HEK293 (cell line): ENCODE measurements around the gene CRIP1.

Experiments used
- CTCF ChIP-seq: fragments of 450-650 bp; formaldehyde crosslinking; IDR thresholded peaks from 2 replicates; pipeline ENCODE4 v1.5.1; 2016; ENCODE audit warnings: missing biosample characterization, missing genetic modification characterization
- GLI2 ChIP-seq: fragments of 450-650 bp; formaldehyde crosslinking; IDR thresholded peaks from 2 replicates; pipeline ENCODE4; 2017; ENCODE audit warnings: missing biosample characterization, missing genetic modification characterization, low read depth, borderline replicate concordance
- GLI4 ChIP-seq: fragments of 450-650 bp; formaldehyde crosslinking; IDR thresholded peaks from 2 replicates; pipeline ENCODE4 v1.5.1; 2016; ENCODE audit warnings: missing biosample characterization, missing genetic modification characterization
- KLF16 ChIP-seq: fragments of 450-650 bp; formaldehyde crosslinking; IDR thresholded peaks from 2 replicates; pipeline ENCODE4 v1.5.1; 2017; ENCODE audit warnings: missing biosample characterization, missing genetic modification characterization
- PRDM1 ChIP-seq: fragments of 450-650 bp; formaldehyde crosslinking; IDR thresholded peaks from 2 replicates; pipeline ENCODE4; 2016; ENCODE audit warnings: missing biosample characterization, missing genetic modification characterization
- ZBTB7A ChIP-seq: fragments of 450-650 bp; formaldehyde crosslinking; IDR thresholded peaks from 2 replicates; pipeline ENCODE4 v1.5.1; 2016; ENCODE audit warnings: low read depth, missing biosample characterization, missing genetic modification characterization
- ZFP69B ChIP-seq: fragments of 450-650 bp; formaldehyde crosslinking; IDR thresholded peaks from 2 replicates; pipeline ENCODE4 v1.5.1; 2016; ENCODE audit warnings: missing biosample characterization, missing genetic modification characterization
- ZNF10 ChIP-seq: fragments of 450-650 bp; formaldehyde crosslinking; IDR thresholded peaks from 2 replicates; pipeline ENCODE4 v1.5.1; 2017; ENCODE audit warnings: missing biosample characterization, missing genetic modification characterization
- ZNF121 ChIP-seq: fragments of 450-650 bp; formaldehyde crosslinking; IDR thresholded peaks from 2 replicates; pipeline ENCODE4 v1.5.1; 2016; ENCODE audit warnings: missing biosample characterization, missing genetic modification characterization
- ZNF132 ChIP-seq: fragments of 450-650 bp; formaldehyde crosslinking; IDR thresholded peaks from 2 replicates; pipeline ENCODE4 v1.5.1; 2017; ENCODE audit warnings: missing biosample characterization, missing genetic modification characterization, borderline replicate concordance
- ZNF140 ChIP-seq: fragments of 450-650 bp; formaldehyde crosslinking; IDR thresholded peaks from 2 replicates; pipeline ENCODE4 v1.5.1; 2016; ENCODE audit warnings: missing biosample characterization, missing genetic modification characterization
- ZNF354C ChIP-seq: fragments of 450-650 bp; formaldehyde crosslinking; IDR thresholded peaks from 2 replicates; pipeline ENCODE4 v1.5.1; 2016; ENCODE audit warnings: missing biosample characterization, missing genetic modification characterization, low read depth, borderline replicate concordance
- ZNF416 ChIP-seq: fragments of 450-650 bp; formaldehyde crosslinking; IDR thresholded peaks from 2 replicates; pipeline ENCODE4 v1.5.1; 2016; ENCODE audit warnings: missing biosample characterization, missing genetic modification characterization
- ZNF426 ChIP-seq: fragments of 450-650 bp; formaldehyde crosslinking; IDR thresholded peaks from 2 replicates; pipeline ENCODE4 v1.5.1; 2017; ENCODE audit warnings: missing biosample characterization, missing genetic modification characterization, mild to moderate bottlenecking, inconsistent platforms, moderate library complexity
- ZNF449 ChIP-seq: fragments of 450-650 bp; formaldehyde crosslinking; IDR thresholded peaks from 2 replicates; pipeline ENCODE4 v1.5.1; 2017; ENCODE audit warnings: missing biosample characterization, mild to moderate bottlenecking, missing genetic modification characterization, moderate library complexity
- ZNF473 ChIP-seq: fragments of 450-650 bp; formaldehyde crosslinking; IDR thresholded peaks from 2 replicates; pipeline ENCODE4 v1.5.1; 2017; ENCODE audit warnings: missing biosample characterization, missing genetic modification characterization
- ZNF48 ChIP-seq: fragments of 450-650 bp; formaldehyde crosslinking; IDR thresholded peaks from 2 replicates; pipeline ENCODE4 v1.5.1; 2016; ENCODE audit warnings: missing biosample characterization, missing genetic modification characterization
- ZNF558 ChIP-seq: fragments of 450-650 bp; formaldehyde crosslinking; IDR thresholded peaks from 2 replicates; pipeline ENCODE4 v1.5.1; 2016; ENCODE audit warnings: missing biosample characterization, missing genetic modification characterization
- ZNF704 ChIP-seq: fragments of 450-650 bp; formaldehyde crosslinking; IDR thresholded peaks from 2 replicates; pipeline ENCODE4 v1.5.1; 2016; ENCODE audit warnings: missing biosample characterization, missing genetic modification characterization
- ZNF791 ChIP-seq: fragments of 450-650 bp; formaldehyde crosslinking; IDR thresholded peaks from 2 replicates; pipeline ENCODE4 v1.5.1; 2016; ENCODE audit warnings: missing biosample characterization, missing genetic modification characterization
- ZNF792 ChIP-seq: fragments of 450-650 bp; formaldehyde crosslinking; IDR thresholded peaks from 2 replicates; pipeline ENCODE4 v1.5.1; 2016; ENCODE audit warnings: missing biosample characterization, missing genetic modification characterization
- ZSCAN30 ChIP-seq: fragments of 450-650 bp; IDR thresholded peaks from 2 replicates; pipeline ENCODE4 v1.5.1; 2018; ENCODE audit warnings: missing biosample characterization, mild to moderate bottlenecking, missing genetic modification characterization, moderate library complexity
- TF ChIP-seq, protein P1 (sequence below): fragments of 450-650 bp; formaldehyde crosslinking; IDR thresholded peaks from 2 replicates; pipeline ENCODE4; 2016; ENCODE audit warnings: missing biosample characterization, missing genetic modification characterization
- TF ChIP-seq, protein P2 (sequence below): fragments of 450-650 bp; formaldehyde crosslinking; IDR thresholded peaks from 2 replicates; pipeline ENCODE4 v1.5.1; 2016; ENCODE audit warnings: missing biosample characterization, missing genetic modification characterization, borderline replicate concordance

Gene CRIP1

GRCh38 chr14:105537580-105538474, 51.1 kb downstream of the CRIP1 start (continued):
- no peak for TF ChIP-seq ZBTB7A
- TF ChIP-seq ZNF792 (tag by site-specific recombination) = no peak
- no peak for TF ChIP-seq ZNF10 (tag by site-specific recombination)
- no peak for TF ChIP-seq GLI2
- TF ChIP-seq GLI4 = no peak
- no peak for TF ChIP-seq ZNF449 (tag by site-specific recombination)
- TF ChIP-seq, protein P1, sequence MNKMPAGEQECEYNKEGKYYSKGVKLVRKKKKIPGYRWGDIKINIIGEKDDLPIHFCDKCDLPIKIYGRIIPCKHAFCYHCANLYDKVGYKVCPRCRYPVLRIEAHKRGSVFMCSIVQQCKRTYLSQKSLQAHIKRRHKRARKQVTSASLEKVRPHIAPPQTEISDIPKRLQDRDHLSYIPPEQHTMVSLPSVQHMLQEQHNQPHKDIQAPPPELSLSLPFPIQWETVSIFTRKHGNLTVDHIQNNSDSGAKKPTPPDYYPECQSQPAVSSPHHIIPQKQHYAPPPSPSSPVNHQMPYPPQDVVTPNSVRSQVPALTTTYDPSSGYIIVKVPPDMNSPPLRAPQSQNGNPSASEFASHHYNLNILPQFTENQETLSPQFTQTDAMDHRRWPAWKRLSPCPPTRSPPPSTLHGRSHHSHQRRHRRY (tag by site-specific recombination) = no peak
- TF ChIP-seq ZSCAN30 (tag by site-specific recombination) = 0 out of 2 replicates have a peak, but pooled peaks have one; percentile 26
- TF ChIP-seq CTCF (tag by site-specific recombination) = peak; percentile 91
- TF ChIP-seq PRDM1 (tag by site-specific recombination) = no peak
- TF ChIP-seq ZNF354C (tag by site-specific recombination) = no peak
- no peak for TF ChIP-seq ZNF558 (tag by site-specific recombination)
- TF ChIP-seq ZNF132 (tag by site-specific recombination) = no peak
- TF ChIP-seq ZNF416 (tag by site-specific recombination) = no peak
- no peak for TF ChIP-seq ZNF140 (tag by site-specific recombination)
- TF ChIP-seq ZNF473 (tag by site-specific recombination) = no peak
- TF ChIP-seq ZNF48 (tag by site-specific recombination) = no peak
- TF ChIP-seq, protein P2, sequence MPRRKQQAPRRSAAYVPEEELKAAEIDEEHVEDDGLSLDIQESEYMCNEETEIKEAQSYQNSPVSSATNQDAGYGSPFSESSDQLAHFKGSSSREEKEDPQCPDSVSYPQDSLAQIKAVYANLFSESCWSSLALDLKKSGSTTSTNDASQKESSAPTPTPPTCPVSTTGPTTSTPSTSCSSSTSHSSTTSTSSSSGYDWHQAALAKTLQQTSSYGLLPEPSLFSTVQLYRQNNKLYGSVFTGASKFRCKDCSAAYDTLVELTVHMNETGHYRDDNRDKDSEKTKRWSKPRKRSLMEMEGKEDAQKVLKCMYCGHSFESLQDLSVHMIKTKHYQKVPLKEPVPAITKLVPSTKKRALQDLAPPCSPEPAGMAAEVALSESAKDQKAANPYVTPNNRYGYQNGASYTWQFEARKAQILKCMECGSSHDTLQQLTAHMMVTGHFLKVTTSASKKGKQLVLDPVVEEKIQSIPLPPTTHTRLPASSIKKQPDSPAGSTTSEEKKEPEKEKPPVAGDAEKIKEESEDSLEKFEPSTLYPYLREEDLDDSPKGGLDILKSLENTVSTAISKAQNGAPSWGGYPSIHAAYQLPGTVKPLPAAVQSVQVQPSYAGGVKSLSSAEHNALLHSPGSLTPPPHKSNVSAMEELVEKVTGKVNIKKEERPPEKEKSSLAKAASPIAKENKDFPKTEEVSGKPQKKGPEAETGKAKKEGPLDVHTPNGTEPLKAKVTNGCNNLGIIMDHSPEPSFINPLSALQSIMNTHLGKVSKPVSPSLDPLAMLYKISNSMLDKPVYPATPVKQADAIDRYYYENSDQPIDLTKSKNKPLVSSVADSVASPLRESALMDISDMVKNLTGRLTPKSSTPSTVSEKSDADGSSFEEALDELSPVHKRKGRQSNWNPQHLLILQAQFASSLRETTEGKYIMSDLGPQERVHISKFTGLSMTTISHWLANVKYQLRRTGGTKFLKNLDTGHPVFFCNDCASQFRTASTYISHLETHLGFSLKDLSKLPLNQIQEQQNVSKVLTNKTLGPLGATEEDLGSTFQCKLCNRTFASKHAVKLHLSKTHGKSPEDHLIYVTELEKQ (tag by site-specific recombination) = no peak
- TF ChIP-seq ZNF791 (tag by site-specific recombination) = no peak
- no peak for TF ChIP-seq ZNF704
- TF ChIP-seq KLF16 = no peak
- no peak for TF ChIP-seq ZFP69B (tag by site-specific recombination)
- peak; percentile 69 for TF ChIP-seq ZNF121 (tag by site-specific recombination)
- TF ChIP-seq ZNF426 (tag by site-specific recombination) = no peak
